Kidney capillary endothelial cell (primary cell): ENCODE measurements around the gene ARL2BP.
"Not testable (repeated sequence)": the region's sequence is repeated elsewhere in the genome, so short reads cannot be mapped to it uniquely, and the experiment has no call there.

Source experiments
- DNase-seq: peaks from one replicate; pipeline ENCODE4 v3.0.0-alpha.2; 2018; ENCODE audit warnings: low spot score

ARL2BP gene

GRCh38 chr16:57263541-57264351, 18.7 kb downstream of the ARL2BP start:
- no peak for DNase-seq

GRCh38 chr16:57264381-57264780, 19.3 kb downstream of the ARL2BP start:
- DNase-seq, result no peak

- DNase-seq, result no peak
Observed at GRCh38 chr16:57264950-57265371, 19.9 kb downstream of the ARL2BP start.

- no peak for DNase-seq
Observed at GRCh38 chr16:57265850-57266530, 20.9 kb downstream of the ARL2BP start.

- DNase-seq, result no peak
Observed at GRCh38 chr16:57266531-57267260, 21.6 kb downstream of the ARL2BP start.

GRCh38 chr16:57267343-57267742, 22.3 kb downstream of the ARL2BP start:
- DNase-seq, result not testable (repeated sequence)

- DNase-seq, result no peak
Observed at GRCh38 chr16:57268804-57269800, 24.0 kb downstream of the ARL2BP start.

GRCh38 chr16:57270221-57271062, 25.4 kb downstream of the ARL2BP start:
- no peak for DNase-seq

- no peak for DNase-seq
Observed at GRCh38 chr16:57271063-57271345, 25.9 kb downstream of the ARL2BP start.

- DNase-seq, result no peak
Observed at GRCh38 chr16:57271867-57272495, 26.9 kb downstream of the ARL2BP start.

GRCh38 chr16:57273359-57273758, 28.3 kb downstream of the ARL2BP start:
- DNase-seq, result no peak

- DNase-seq, result no peak
Observed at GRCh38 chr16:57273826-57274225, 28.8 kb downstream of the ARL2BP start.

GRCh38 chr16:57275946-57276345, 30.9 kb downstream of the ARL2BP start:
- DNase-seq, result not testable (repeated sequence)

- no peak for DNase-seq
Observed at GRCh38 chr16:57276596-57276995, 31.5 kb downstream of the ARL2BP start.

GRCh38 chr16:57277586-57277985, 32.5 kb downstream of the ARL2BP start:
- DNase-seq, result no peak

- DNase-seq, result no peak
Observed at GRCh38 chr16:57278494-57278893, 33.4 kb downstream of the ARL2BP start.

GRCh38 chr16:57279780-57280638, 35.0 kb downstream of the ARL2BP start:
- no peak for DNase-seq

- no peak for DNase-seq
Observed at GRCh38 chr16:57281791-57282190, 36.7 kb downstream of the ARL2BP start.

- DNase-seq, result no peak
Observed at GRCh38 chr16:57282510-57283213, 37.6 kb downstream of the ARL2BP start.
